SK-N-SH (cell line): ENCODE data around the gene MRPL18. TPM values are rescaled to one million over a fixed set of nuclear protein-coding genes. Genes with fewer than 3 reads are reported as not detected.

ENCODE experiments used
- CTCF ChIA-PET: fragments of 300-600, 350-600 bp; formaldehyde crosslinking; extraction: SDS; loops from one replicate; lab custom pipeline; 2021; lab: Yijun Ruan, JAX
- POLR2A ChIA-PET: fragments of 350-600 bp; sonication (Branson Sonifier 250); formaldehyde crosslinking; extraction: SDS; loops from one replicate; lab custom pipeline; 2020; ENCODE audit warnings: antibody characterized with exemption, inconsistent platforms; lab: Yijun Ruan, JAX
- DNase-seq: peaks from one replicate; pipeline ENCODE4 v3.0.0; 2012
- H2AFZ ChIP-seq: fragments of 200-600 bp; sonication (generic); 2 replicates; pipeline ENCODE4 v1.8.1; 2016; ENCODE audit warnings: antibody characterized with exemption, mild to moderate bottlenecking, low read depth
- H3F3A ChIP-seq: fragments of 200-600 bp; sonication (generic); replicated peaks from 2 replicates; pipeline ENCODE3; 2016; ENCODE audit warnings: antibody characterized with exemption, mild to moderate bottlenecking; ENCODE audit not compliant: insufficient read depth
- H3K27ac ChIP-seq, 2 experiments: fragments of 200-500 bp in 1 of 2; fragments of 200-600 bp in 1 of 2; sonication (Bioruptor generic) in 1 of 2; sonication (generic), shearing (Covaris generic) in 1 of 2; 2 replicates each; pipeline versions ENCODE4 v1.5.1 to v1.6.1; 2014 to 2016; ENCODE audit warnings: low read depth in 2 of 2, inconsistent platforms in 1 of 2, low read length in 1 of 2, mild to moderate bottlenecking in 1 of 2, mixed read lengths in 1 of 2
- H3K27me3 ChIP-seq: fragments of 200-600 bp; sonication (generic), shearing (Covaris generic); 2 replicates; pipeline ENCODE4 v1.6.1; 2016; ENCODE audit warnings: mixed run types; ENCODE audit not compliant: insufficient read depth
- H3K36me3 ChIP-seq, 2 experiments: fragments of 200-500 bp in 1 of 2; fragments of 200-600 bp in 1 of 2; sonication (Bioruptor generic) in 1 of 2; sonication (generic) in 1 of 2; replicated peaks in 1 of 2; 2 replicates each; pipeline versions ENCODE3 to v1.5.1; 2014 to 2016; ENCODE audit warnings: low read length in 1 of 2, mild to moderate bottlenecking in 1 of 2; ENCODE audit not compliant: insufficient read depth in 2 of 2, control insufficient read depth in 1 of 2
- H3K4me1 ChIP-seq, 2 experiments: fragments of 200-500 bp in 1 of 2; fragments of 200-600 bp in 1 of 2; sonication (Bioruptor generic) in 1 of 2; sonication (generic), shearing (Covaris generic) in 1 of 2; 2 replicates each; pipeline versions ENCODE4 v1.5.1 to v1.6.1; 2014 to 2016; ENCODE audit warnings: low read depth in 1 of 2, low read length in 1 of 2, mixed run types in 1 of 2; ENCODE audit not compliant: insufficient read depth in 2 of 2, control insufficient read depth in 1 of 2
- H3K4me2 ChIP-seq: fragments of 200-600 bp; sonication (generic), shearing (Covaris generic); 2 replicates; pipeline ENCODE4 v1.6.1; 2017; ENCODE audit warnings: mixed run types
- H3K4me3 ChIP-seq, 2 experiments: fragments of 200-500 bp in 1 of 2; fragments of 200-600 bp in 1 of 2; sonication (Bioruptor generic) in 1 of 2; sonication (generic), shearing (Covaris generic) in 1 of 2; 2 replicates each; pipeline versions ENCODE4 v1.5.1 to v1.8.1; 2014 to 2016; ENCODE audit warnings: low read depth in 2 of 2, inconsistent platforms in 1 of 2, low read length in 1 of 2, mild to moderate bottlenecking in 1 of 2, mixed read lengths in 1 of 2, moderate library complexity in 1 of 2
- H3K79me2 ChIP-seq: fragments of 200-600 bp; sonication (generic); 2 replicates; pipeline ENCODE4 v1.8.1; 2017; ENCODE audit warnings: mild to moderate bottlenecking; ENCODE audit not compliant: insufficient read depth
- H3K9ac ChIP-seq: fragments of 200-600 bp; sonication (generic); 2 replicates; pipeline ENCODE4 v1.6.1; 2017; ENCODE audit warnings: mixed run types
- H3K9me2 ChIP-seq: fragments of 200-600 bp; sonication (generic); 2 replicates; pipeline ENCODE4 v1.6.1; 2017; ENCODE audit warnings: mixed run types
- H3K9me3 ChIP-seq: fragments of 200-600 bp; sonication (generic); 2 replicates; pipeline ENCODE4 v1.6.1; 2017; ENCODE audit warnings: mixed run types, mild to moderate bottlenecking, moderate library complexity
- H4K20me1 ChIP-seq: fragments of 200-600 bp; sonication (generic); 2 replicates; pipeline ENCODE4 v1.6.1; 2017; ENCODE audit warnings: mild to moderate bottlenecking, mixed run types; ENCODE audit not compliant: insufficient read depth
- FOXJ3 ChIP-seq: sonication (generic); formaldehyde crosslinking; IDR thresholded peaks from 2 replicates; pipeline ENCODE4 v1.5.1; 2020; ENCODE audit warnings: mild to moderate bottlenecking, missing genetic modification reagents
- MEF2A ChIP-seq: IDR thresholded peaks from 2 replicates; pipeline ENCODE4 v1.4.0; 2012; ENCODE audit warnings: low read depth, borderline replicate concordance
- MXI1 ChIP-seq: IDR thresholded peaks from 2 replicates; pipeline ENCODE4 v1.6.1; 2012; ENCODE audit warnings: mild to moderate bottlenecking, low read depth, low read length, improper control_type of control experiment
- NFIC ChIP-seq: IDR thresholded peaks from 2 replicates; pipeline ENCODE4 v1.4.0; 2012; ENCODE audit warnings: borderline replicate concordance
- POLR2AphosphoS5 ChIP-seq: IDR thresholded peaks from 2 replicates; pipeline ENCODE4 v1.6.1; 2012; ENCODE audit warnings: low read depth, low read length
- RFX5 ChIP-seq: IDR thresholded peaks from 2 replicates; pipeline ENCODE4 v1.6.1; 2012; ENCODE audit warnings: mild to moderate bottlenecking, improper control_type of control experiment, low read length
- TAF1 ChIP-seq: IDR thresholded peaks from 2 replicates; pipeline ENCODE4 v1.6.1; 2012; ENCODE audit warnings: low read depth, mild to moderate bottlenecking, low read length, moderate library complexity, borderline replicate concordance
- TCF12 ChIP-seq: IDR thresholded peaks from 2 replicates; pipeline ENCODE4 v1.4.0; 2012
- YY1 ChIP-seq: IDR thresholded peaks from 2 replicates; pipeline ENCODE4 v1.4.0; 2012; ENCODE audit warnings: low read depth, mild to moderate bottlenecking
- WGBS: methylation state at CpG from one replicate; pipeline ENCODE4 v1.1.6; 2017; ENCODE audit warnings: low lambda C conversion rate; 5-methylcytosine and 5-hydroxymethylcytosine counted together
- polyA plus RNA-seq, 3 experiments: library from polyadenylated mRNA; depleted of rRNA; stranded (reverse); fragments of >200 nt; gene quantifications; 2 replicates each; pipeline ENCODE4 v1.2.3, GENCODE V29; 2012
- TF ChIP-seq, protein P1 (sequence below): fragments of 150-350 bp; IDR thresholded peaks from 2 replicates; pipeline ENCODE4 v1.6.1; 2017; ENCODE audit warnings: antibody characterized with exemption, low read length, low read depth, borderline replicate concordance
- TF ChIP-seq, protein P2 (sequence below): IDR thresholded peaks from 2 replicates; pipeline ENCODE4 v1.4.0; 2012; ENCODE audit warnings: low read depth
- TF ChIP-seq, protein P3 (sequence below): fragments of 200-600 bp; sonication (generic); IDR thresholded peaks from 2 replicates; pipeline ENCODE4 v1.6.1; 2017; ENCODE audit warnings: antibody characterized with exemption, mild to moderate bottlenecking, moderate library complexity

The MRPL18 gene
- polyA plus RNA-seq, 1 of the 3 experiments (the other 2 are of a cell fraction), result 84.4 TPM

DNA sequence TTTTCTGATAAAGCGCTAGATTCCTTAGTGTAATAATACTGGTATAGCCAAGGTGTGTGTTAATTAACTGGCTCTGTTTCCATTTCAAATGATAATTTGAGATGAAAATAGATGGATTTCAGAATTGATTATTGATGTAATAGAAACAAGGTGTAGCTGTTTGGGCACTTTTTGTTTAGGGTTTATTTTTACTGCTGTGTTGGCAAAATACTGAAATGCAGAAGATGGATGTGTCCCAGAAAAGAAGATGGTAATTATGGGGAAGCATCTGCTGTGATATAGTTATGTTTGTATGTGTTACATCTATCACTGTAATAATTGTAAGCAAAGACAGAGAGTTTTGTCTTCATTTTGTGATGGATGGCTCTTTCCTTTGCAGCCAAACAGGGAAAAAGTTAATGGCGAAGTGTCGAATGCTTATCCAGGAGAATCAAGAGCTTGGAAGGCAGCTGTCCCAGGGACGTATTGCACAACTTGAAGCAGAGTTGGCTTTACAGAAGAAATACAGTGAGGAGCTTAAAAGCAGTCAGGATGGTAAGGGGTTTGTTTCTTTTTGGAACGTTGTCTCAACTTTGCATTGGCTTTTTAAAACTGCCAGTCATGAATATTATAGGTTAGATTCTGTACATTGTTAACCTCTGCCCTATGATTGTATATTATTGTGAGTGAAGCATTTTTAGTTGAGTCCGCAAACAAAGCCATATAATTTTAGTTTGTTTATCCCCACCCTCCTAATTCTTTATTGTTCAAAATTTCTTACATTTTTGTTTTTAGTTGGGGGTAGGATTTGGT is 37.0 kb upstream of the MRPL18 start:
- CTCF ChIA-PET, result no interaction called here
- H3K9me3 ChIP-seq, result no peaks in the 10 kb centered on the region
- POLR2A ChIA-PET, result no interaction called here
- 91% methylated on average over 6 of the region's 6 CpGs for WGBS
- no peak overlapping the region for H3K4me3 ChIP-seq
- peaks cover 90 to 94% of the 10 kb centered on the region in 2 experiments for H3K36me3 ChIP-seq
- peaks cover 38% of the 10 kb centered on the region for H3F3A ChIP-seq
- H3K4me2 ChIP-seq, result no peak overlapping the region
- H3K79me2 ChIP-seq, result peaks cover 67% of the 10 kb centered on the region
- no peak for TF ChIP-seq NFIC
- no peaks in the 10 kb centered on the region for H4K20me1 ChIP-seq
- H2AFZ ChIP-seq, result no peak overlapping the region
- no peak overlapping the region for H3K27ac ChIP-seq
- DNase-seq, result no peak
- H3K9ac ChIP-seq, result no peak overlapping the region
- no peaks in the 10 kb centered on the region for H3K9me2 ChIP-seq
- no peaks in the 10 kb centered on the region for H3K27me3 ChIP-seq
- no peaks in the 10 kb centered on the region for H3K4me1 ChIP-seq

DNA sequence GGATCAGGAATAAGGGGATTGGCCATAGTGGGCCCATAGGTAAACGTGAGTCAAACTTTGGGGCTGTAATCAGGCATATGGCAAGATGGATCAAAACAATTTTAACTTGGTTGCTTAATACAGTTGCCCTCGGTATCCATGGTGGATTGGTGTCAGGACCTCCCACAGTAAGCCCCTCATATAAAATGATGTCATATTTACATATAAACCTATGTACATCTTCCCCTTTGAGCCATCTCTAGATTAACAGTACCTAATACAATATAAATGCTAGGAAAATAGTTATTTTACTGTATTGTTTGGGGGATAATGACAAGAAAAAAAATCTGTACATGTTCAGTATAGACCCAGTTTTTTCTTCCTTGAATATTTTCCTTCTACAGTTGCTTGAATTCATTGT is 35.9 kb upstream of the MRPL18 start:
- no peaks in the 10 kb centered on the region for H3K9me3 ChIP-seq
- H3K27ac ChIP-seq, result no peak overlapping the region
- peaks cover 81 to 88% of the 10 kb centered on the region in 2 experiments for H3K36me3 ChIP-seq
- H3K9me2 ChIP-seq, result no peaks in the 10 kb centered on the region
- H3K9ac ChIP-seq, result no peak overlapping the region
- TF ChIP-seq, protein P1, sequence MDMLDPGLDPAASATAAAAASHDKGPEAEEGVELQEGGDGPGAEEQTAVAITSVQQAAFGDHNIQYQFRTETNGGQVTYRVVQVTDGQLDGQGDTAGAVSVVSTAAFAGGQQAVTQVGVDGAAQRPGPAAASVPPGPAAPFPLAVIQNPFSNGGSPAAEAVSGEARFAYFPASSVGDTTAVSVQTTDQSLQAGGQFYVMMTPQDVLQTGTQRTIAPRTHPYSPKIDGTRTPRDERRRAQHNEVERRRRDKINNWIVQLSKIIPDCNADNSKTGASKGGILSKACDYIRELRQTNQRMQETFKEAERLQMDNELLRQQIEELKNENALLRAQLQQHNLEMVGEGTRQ, result no peak
- TF ChIP-seq, all 33 proteins: peak for 0
- H4K20me1 ChIP-seq, result no peaks in the 10 kb centered on the region
- H3K79me2 ChIP-seq, result peaks cover 60% of the 10 kb centered on the region
- WGBS, result 97% methylated on average over 2 of the region's 2 CpGs
- POLR2A ChIA-PET, result no interaction called here
- no peaks in the 10 kb centered on the region for H3K27me3 ChIP-seq
- no peaks in the 10 kb centered on the region for H3K4me1 ChIP-seq
- H3K4me2 ChIP-seq, result no peak overlapping the region
- no peak overlapping the region for H2AFZ ChIP-seq
- no peak for DNase-seq
- CTCF ChIA-PET, result no interaction called here
- no peak overlapping the region for H3K4me3 ChIP-seq
- H3F3A ChIP-seq, result peaks cover 46% of the 10 kb centered on the region

DNA sequence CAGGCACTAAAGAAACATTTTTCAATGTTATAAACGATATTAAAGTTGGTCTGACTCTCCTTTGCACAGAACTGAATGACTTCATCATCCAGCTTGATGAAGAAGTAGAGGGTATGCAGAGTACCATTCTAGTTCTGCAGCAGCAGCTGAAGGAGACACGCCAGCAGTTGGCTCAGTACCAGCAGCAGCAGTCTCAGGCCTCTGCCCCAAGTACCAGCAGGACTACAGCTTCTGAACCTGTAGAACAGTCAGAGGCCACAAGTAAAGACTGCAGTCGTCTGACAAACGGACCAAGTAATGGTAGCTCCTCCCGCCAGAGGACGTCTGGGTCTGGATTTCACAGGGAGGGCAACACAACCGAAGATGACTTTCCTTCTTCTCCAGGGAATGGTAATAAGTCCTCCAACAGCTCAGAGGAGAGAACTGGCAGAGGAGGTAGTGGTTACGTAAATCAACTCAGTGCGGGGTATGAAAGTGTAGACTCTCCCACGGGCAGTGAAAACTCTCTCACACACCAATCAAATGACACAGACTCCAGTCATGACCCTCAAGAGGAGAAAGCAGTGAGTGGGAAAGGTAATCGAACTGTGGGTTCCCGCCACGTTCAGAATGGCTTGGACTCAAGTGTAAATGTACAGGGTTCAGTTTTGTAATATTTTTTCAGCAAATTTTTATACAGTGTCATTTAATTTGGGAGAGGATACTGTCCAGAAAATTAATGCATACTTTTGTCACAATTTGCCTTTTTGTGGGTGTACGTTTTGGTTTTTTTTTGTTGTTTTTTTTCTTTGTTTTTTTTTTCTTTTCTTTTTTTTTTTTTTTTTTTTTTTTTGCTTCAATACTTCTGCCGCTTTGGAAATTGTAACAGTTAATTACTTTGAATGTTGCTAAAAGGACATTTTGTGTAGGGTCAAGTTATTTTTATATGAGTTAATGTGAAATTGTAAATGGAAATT is 35.0 kb upstream of the MRPL18 start:
- peaks cover 54% of the 10 kb centered on the region for H3F3A ChIP-seq
- WGBS, result 95% methylated on average over 11 of the region's 15 CpGs
- DNase-seq, result no peak
- peaks cover 72 to 80% of the 10 kb centered on the region in 2 experiments for H3K36me3 ChIP-seq
- H3K4me2 ChIP-seq, result no peak overlapping the region
- peaks cover 55% of the 10 kb centered on the region for H3K79me2 ChIP-seq
- H3K9me2 ChIP-seq, result no peaks in the 10 kb centered on the region
- H3K4me1 ChIP-seq, result peaks cover 0 to 6% of the 10 kb centered on the region in 2 experiments; a peak in 1 of 4 replicates
- CTCF ChIA-PET, result no interaction called here
- H3K27me3 ChIP-seq, result no peaks in the 10 kb centered on the region
- POLR2A ChIA-PET, result no interaction called here
- no peak overlapping the region for H2AFZ ChIP-seq
- no peaks in the 10 kb centered on the region for H4K20me1 ChIP-seq
- H3K9me3 ChIP-seq, result no peaks in the 10 kb centered on the region
- H3K9ac ChIP-seq, result no peak overlapping the region
- H3K4me3 ChIP-seq, result no peak overlapping the region
- no peak overlapping the region; a peak in 1 of 4 replicates for H3K27ac ChIP-seq
- TF ChIP-seq, protein P2, sequence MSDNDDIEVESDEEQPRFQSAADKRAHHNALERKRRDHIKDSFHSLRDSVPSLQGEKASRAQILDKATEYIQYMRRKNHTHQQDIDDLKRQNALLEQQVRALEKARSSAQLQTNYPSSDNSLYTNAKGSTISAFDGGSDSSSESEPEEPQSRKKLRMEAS, result no peak
- TF ChIP-seq RFX5 (no peak), POLR2AphosphoS5 (no peak), MEF2A (no peak), TAF1 (no peak), NFIC (no peak), FOXJ3 (CRISPR knock-in tag) (no peak), MXI1 (no peak), TCF12 (no peak), YY1 (no peak)
- TF ChIP-seq, protein P1, result no peak
- TF ChIP-seq, protein P3, sequence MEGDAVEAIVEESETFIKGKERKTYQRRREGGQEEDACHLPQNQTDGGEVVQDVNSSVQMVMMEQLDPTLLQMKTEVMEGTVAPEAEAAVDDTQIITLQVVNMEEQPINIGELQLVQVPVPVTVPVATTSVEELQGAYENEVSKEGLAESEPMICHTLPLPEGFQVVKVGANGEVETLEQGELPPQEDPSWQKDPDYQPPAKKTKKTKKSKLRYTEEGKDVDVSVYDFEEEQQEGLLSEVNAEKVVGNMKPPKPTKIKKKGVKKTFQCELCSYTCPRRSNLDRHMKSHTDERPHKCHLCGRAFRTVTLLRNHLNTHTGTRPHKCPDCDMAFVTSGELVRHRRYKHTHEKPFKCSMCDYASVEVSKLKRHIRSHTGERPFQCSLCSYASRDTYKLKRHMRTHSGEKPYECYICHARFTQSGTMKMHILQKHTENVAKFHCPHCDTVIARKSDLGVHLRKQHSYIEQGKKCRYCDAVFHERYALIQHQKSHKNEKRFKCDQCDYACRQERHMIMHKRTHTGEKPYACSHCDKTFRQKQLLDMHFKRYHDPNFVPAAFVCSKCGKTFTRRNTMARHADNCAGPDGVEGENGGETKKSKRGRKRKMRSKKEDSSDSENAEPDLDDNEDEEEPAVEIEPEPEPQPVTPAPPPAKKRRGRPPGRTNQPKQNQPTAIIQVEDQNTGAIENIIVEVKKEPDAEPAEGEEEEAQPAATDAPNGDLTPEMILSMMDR, result no peak
